ENCODE data around the gene CNTNAP5. TPM values are rescaled to one million over a fixed set of nuclear protein-coding genes. Genes with fewer than 3 reads are reported as not detected.

Gene CNTNAP5
- total and polyA plus RNA-seq, 2 of the 8 experiments (the other 6 are each of a cell fraction or from before 2014, with no cell fraction given): 0.11 to 0.76 TPM

DNA sequence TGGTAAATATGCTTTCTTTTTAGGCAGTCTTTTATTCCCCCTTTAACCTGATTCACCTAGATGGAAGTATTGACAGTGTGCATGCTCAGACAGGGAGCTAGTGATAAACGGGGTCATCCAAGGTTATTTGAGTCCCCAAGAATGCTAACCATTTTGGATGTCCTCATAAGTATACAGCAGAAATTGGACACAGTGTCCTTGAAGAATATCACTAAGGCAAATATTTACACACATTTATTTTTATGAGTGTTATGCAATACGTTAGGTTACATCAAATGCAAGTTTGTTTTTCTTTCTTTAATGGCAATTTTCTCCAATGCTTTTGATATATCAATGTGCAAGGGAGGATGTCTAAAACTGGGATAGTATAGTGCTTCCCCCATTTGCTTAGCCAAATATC, 23.6 kb downstream of the CNTNAP5 start:
- H2BK5ac ChIP-seq (ENCODE audit: low read depth, low read length): no peak overlapping the region
- no peaks in the 10 kb centered on the region for H4K20me1 ChIP-seq (replicated peaks in 1 of 2; ENCODE audit: control insufficient read depth in 1 of 2, insufficient read depth in 2 of 2, low read length in 2 of 2)
- 87% methylated on average over 2 of the region's 2 CpGs; no CpG with 5 or more reads in 1 of the 2 experiments for WGBS, 2 experiments (ENCODE audit: extremely low coverage in 1 of 2, insufficient coverage in 1 of 2, insufficient read length in 1 of 2, insufficient replicate concordance in 2 of 2, low coverage in 1 of 2, low lambda C conversion rate in 2 of 2, missing lambda C conversion rate in 1 of 2)
- ChIA-PET POLR2A (ENCODE audit: partially characterized antibody) (no interaction called here), CTCF (ENCODE audit: partially characterized antibody) (interaction anchor here (0.6 kb wide), 1 partner anchor 1607 kb away, joined by 3 read pairs; no protein-coding TSS in a partner anchor)
- H3K36me3 ChIP-seq (ENCODE audit: control insufficient read depth in 2 of 4, insufficient read depth in 4 of 4, low read length in 3 of 4): no peaks in the 10 kb centered on the region
- H3K23ac ChIP-seq (ENCODE audit: insufficient read length): no peak overlapping the region
- no peak overlapping the region for H2AFZ ChIP-seq (ENCODE audit: low read length)
- H2BK20ac ChIP-seq (ENCODE audit: low read length): no peak overlapping the region
- no peaks in the 10 kb centered on the region for H3K9me3 ChIP-seq (ENCODE audit: insufficient read depth in 2 of 2, low read depth in 1 of 2, low read length in 1 of 2)
- no peak overlapping the region for H2BK15ac ChIP-seq (ENCODE audit: low read length)
- no peak overlapping the region for H3K27ac ChIP-seq (ENCODE audit: low read depth, low read length)
- H4K5ac ChIP-seq (ENCODE audit: insufficient read length, low read depth, low read length): no peak overlapping the region
- H3K4ac ChIP-seq (replicated peaks; ENCODE audit: insufficient read length, low read depth, low read length): no peak overlapping the region
- H2BK12ac ChIP-seq (ENCODE audit: low read depth, low read length): no peak overlapping the region
- TF ChIP-seq CREB1 (IDR thresholded peaks at IDR 0.05) (no peak), RBBP5 (IDR thresholded peaks at IDR 0.05; ENCODE audit: borderline replicate concordance, low read depth, low read length) (no peak), SP2 (IDR thresholded peaks at IDR 0.05; ENCODE audit: low read length) (no peak), JUN (IDR thresholded peaks at IDR 0.05; ENCODE audit: low read depth, low read length) (no peak), HDAC2 (IDR thresholded peaks at IDR 0.05; ENCODE audit: borderline replicate concordance in 1 of 2, low read depth in 2 of 2, low read length in 2 of 2) (no peak), BACH1 (IDR thresholded peaks at IDR 0.05; ENCODE audit: low read length) (no peak), CBX5 (IDR thresholded peaks at IDR 0.05; ENCODE audit: low read depth, low read length) (no peak), POLR2AphosphoS5 (IDR thresholded peaks at IDR 0.05; ENCODE audit: low read depth, low read length) (no peak)
- no peak for DNase-seq (ENCODE audit: low read depth in 1 of 2, low spot score in 2 of 2)
- no peak for FAIRE-seq
- H4K8ac ChIP-seq (ENCODE audit: extremely low read depth, insufficient read depth, low read length): no peak overlapping the region
- H2AK5ac ChIP-seq (ENCODE audit: low read depth, low read length): no peak overlapping the region
- no peaks in the 10 kb centered on the region for H3K79me2 ChIP-seq (ENCODE audit: control insufficient read depth in 1 of 2, insufficient read depth in 2 of 2, low read length in 2 of 2)
- H3K14ac ChIP-seq (ENCODE audit: insufficient read length): no peak overlapping the region
- H3K9ac ChIP-seq (replicated peaks in 1 of 4; ENCODE audit: extremely low read depth in 1 of 4, low read depth in 3 of 4, low read length in 3 of 4): no peak overlapping the region
- H3K4me2 ChIP-seq (ENCODE audit: insufficient read depth in 1 of 2, low read depth in 2 of 2, low read length in 2 of 2): no peak overlapping the region
- no peak overlapping the region for H2BK120ac ChIP-seq (replicated peaks; ENCODE audit: low read depth, low read length)
- peaks cover 0 to 1% (median 0%) of the 10 kb centered on the region in 4 experiments; a peak in 1 of 7 replicates for H3K27me3 ChIP-seq (replicated peaks in 1 of 4; ENCODE audit: control insufficient read depth in 3 of 4, extremely low read depth in 1 of 4, insufficient read depth in 3 of 4, low read length in 3 of 4)
- no peaks in the 10 kb centered on the region; the same call in 1 of the 2 replicates for H3K23me2 ChIP-seq (ENCODE audit: low read depth, low read length)
- H4K91ac ChIP-seq (replicated peaks; ENCODE audit: insufficient read length, low read length): no peak overlapping the region
- no peaks in the 10 kb centered on the region for H3K79me1 ChIP-seq (ENCODE audit: low read depth, low read length)
- H3K56ac ChIP-seq (replicated peaks; ENCODE audit: insufficient read length, low read depth, low read length): no peak overlapping the region
- H3K18ac ChIP-seq (ENCODE audit: extremely low read depth, low read length): no peak overlapping the region
- H3K4me3 ChIP-seq (ENCODE audit: extremely low read depth in 1 of 4, insufficient read depth in 2 of 4, low read depth in 3 of 4, low read length in 4 of 4): no peak overlapping the region
- H3K4me1 ChIP-seq (replicated peaks in 1 of 4; ENCODE audit: control insufficient read depth in 3 of 4, insufficient read depth in 4 of 4, low read length in 3 of 4): peaks cover 0 to 11% (median 9%) of the 10 kb centered on the region in 4 experiments; a peak in 4 of 7 replicates

Data from H1 (cell line).